ENCODE measurements around the gene MFN2.
"Not testable (repeated sequence)": the region's sequence is repeated elsewhere in the genome, so short reads cannot be mapped to it uniquely, and the experiment has no call there.

MFN2 gene

GRCh38 chr1:11997081-11997850 lies 17.0 kb downstream of the MFN2 start:
- in situ Hi-C loops (cut with HindIII; ENCODE audit: low sequenced_read_pairs), result no loop called here

DNA sequence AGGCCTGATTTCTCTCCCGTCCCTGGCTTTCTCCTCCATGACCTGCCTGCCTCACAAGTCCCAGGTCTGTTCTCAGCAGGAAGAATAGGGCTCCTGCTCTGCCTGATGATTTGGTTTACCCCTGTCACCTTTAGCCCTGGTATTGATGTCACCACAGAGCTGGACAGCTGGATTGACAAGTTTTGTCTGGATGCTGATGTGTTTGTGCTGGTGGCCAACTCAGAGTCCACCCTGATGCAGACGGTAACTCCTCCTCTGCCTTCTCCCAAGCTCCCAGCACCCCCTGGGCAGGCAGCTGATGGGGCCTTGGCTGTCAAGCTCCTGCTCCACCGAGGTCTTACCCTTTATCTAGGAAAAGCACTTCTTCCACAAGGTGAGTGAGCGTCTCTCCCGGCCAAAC lies 18.4 kb downstream of the MFN2 start:
- in situ Hi-C loops (cut with HindIII; ENCODE audit: low sequenced_read_pairs), result no loop called here

DNA sequence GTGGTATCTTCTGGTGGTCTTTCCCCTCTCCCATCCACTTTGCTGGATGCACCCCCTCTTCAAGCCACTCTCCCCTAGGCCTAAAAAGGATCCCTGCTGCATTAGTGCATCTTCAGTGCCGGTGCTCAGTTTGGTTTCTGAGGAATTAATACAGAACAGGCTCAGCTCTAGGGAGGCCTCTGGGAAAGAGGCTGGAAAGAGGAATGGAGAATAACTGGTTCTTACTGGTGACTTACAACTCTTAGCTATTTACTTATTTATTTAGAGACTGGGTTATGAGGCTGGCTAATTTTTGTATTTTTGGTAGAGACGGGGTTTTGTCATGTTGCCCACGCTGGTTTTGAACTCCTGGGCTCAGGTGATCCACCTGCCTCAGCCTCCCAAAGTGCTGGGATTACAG lies 19.0 kb downstream of the MFN2 start:
- in situ Hi-C loops (cut with HindIII; ENCODE audit: low sequenced_read_pairs), result no loop called here

GRCh38 chr1:12001249-12001917 lies 21.1 kb downstream of the MFN2 start:
- in situ Hi-C loops (cut with HindIII; ENCODE audit: low sequenced_read_pairs), result no loop called here

GRCh38 chr1:12001996-12002493 lies 21.8 kb downstream of the MFN2 start:
- in situ Hi-C loops (cut with HindIII; ENCODE audit: low sequenced_read_pairs), result no loop called here

DNA sequence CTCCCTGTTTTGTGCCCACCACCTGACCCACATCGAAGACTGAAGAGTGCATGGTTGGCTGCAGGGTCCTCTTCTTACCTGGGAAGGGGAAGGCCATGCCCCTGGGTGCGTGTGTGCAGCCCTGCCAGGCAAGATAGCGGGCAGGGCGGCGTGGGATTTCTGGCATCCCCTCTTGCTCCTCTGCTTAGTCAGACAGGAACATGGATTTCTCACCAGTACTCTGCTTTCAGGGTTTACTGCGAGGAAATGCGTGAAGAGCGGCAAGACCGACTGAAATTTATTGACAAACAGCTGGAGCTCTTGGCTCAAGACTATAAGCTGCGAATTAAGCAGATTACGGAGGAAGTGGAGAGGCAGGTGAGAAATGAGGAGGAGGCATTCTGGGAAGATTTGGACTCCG lies 23.5 kb downstream of the MFN2 start:
- in situ Hi-C loops (cut with HindIII; ENCODE audit: low sequenced_read_pairs), result no loop called here

DNA sequence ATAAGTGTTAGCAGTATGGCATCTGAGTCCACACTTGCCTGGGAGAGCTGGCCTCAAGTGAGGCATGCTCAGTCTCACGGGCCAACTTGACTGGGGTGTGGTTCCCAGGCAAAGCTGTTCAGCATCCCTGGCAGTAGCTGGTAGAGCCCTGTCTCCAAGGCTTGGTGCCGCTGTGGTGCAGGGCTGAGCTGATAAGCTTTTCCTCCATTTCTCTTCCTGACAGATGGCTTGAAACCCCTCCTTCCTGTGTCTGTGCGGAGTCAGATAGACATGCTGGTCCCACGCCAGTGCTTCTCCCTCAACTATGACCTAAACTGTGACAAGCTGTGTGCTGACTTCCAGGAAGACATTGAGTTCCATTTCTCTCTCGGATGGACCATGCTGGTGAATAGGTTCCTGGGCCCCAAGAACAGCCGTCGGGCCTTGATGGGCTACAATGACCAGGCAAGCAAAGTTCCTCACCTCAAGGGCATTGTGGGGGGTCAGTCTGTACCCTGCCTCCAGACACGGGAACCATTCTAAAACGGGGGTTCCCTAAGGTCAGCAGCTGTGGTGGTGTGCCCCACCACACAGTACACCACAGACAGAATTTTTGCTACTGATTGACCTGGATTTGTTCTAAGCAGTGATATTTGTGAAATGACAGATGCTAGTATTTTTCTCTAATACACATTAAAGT lies 25.4 kb downstream of the MFN2 start:
- in situ Hi-C loops (cut with HindIII; ENCODE audit: low sequenced_read_pairs), result no loop called here

DNA sequence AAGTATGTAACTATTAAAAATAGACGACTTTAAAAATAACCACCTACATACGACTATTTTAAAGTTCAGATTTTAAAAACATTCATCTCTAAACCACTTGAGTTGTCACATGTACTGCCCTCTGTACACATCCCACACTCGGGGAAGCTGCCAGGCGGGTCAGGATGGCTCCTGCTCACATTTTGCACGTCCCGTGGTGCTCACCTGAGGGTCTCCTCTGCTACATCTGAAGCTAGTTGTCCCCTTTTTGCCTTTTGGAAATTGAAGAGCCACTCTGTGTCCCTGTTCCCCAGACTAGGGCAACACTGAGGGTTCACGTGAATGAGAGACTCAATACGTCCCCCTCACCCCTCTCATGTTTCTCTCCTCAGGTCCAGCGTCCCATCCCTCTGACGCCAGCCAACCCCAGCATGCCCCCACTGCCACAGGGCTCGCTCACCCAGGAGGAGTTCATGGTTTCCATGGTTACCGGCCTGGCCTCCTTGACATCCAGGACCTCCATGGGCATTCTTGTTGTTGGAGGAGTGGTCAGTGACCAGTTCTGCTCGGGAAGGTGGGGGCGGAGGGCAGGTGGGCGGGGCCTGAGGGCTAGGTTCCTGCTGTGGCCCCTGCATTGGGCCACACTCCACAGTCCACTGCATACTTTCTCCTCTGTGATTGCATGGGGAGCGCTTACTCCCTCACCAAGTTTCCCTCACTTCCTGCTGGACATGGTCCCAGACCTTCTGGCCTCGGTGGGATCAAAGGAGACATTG lies 26.1 kb downstream of the MFN2 start:
- in situ Hi-C loops (cut with HindIII; ENCODE audit: low sequenced_read_pairs), result no loop called here

DNA sequence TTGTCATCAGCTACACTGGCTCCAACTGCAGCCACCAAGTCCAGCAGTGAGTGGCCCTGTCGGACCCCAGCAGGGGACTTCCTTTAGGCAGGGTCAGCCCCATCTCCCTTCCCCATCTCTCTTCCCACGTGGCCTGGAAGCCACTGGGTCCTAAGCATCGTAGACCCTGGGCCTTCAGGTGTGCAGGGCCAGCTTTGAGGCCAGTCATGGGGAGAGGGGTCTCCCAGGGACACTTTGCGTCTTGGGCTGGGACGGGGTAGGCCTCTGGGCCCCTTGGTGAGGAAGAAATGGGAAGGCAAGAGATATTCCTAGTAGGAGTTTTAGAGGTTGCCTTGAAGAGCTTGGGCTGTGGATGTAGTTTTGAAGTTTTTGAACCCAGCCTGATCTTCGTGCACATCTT lies 27.0 kb downstream of the MFN2 start:
- in situ Hi-C loops (cut with HindIII; ENCODE audit: low sequenced_read_pairs), result no loop called here

DNA sequence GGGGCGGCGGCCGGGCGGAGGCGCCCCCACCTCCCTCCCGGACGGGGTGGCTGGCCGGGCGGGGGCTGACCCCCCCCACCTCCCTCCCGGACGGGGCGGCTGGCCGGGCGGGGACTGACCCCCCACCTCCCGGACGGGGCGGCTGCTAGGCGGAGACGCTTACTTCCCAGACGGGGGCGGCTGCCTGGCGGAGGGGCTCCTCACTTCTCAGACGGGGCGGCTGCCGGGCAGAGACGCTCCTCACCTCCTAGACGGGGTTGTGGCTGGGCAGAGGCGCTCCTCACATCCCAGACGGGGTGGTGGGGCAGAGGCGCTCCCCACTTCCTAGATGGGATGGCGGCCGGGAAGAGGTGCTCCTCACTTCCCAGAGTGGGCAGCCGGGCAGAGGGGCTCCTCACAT lies 28.1 kb downstream of the MFN2 start:
- in situ Hi-C loops (cut with HindIII; ENCODE audit: low sequenced_read_pairs), result not testable (repeated sequence)

- in situ Hi-C loops (cut with HindIII; ENCODE audit: low sequenced_read_pairs), result no loop called here
Observed at GRCh38 chr1:12009318-12009947, 29.2 kb downstream of the MFN2 start.

DNA sequence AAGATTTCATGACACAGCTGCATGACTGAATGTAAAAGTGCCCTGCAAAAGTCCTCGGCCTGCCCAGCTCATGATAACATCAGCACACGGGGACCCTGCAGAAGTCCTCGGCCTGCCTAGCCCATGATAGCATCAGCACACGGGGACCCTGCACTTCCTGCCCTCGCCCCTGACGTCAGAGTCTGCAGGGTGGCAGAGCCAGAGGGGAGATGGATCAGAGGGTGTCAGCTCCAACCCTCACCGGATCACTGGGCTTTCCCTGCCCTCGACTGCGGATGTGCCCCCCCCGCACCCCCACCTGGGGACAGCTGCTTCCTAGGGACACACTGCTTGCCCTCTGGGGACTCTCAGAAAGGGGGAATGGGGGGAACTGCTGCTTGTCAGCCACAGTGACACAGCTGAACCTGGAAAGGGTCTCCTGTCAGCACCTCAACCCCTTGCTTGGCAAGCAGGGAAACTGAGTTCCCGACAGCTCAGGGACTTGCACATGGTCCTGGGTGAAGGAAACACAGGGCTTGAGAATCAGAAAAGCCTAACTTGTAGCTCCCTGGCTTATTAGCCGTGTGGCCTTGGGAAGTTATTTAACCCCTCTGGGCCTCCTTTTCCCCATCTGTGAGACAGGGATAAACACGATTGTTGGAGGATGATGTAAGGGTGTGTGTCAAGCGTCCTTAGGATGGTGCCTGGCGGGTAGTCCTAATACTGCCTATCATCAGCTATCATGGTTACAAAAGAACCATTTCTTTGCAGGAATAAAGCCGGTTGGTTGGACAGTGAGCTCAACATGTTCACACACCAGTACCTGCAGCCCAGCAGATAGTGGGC lies 30.7 kb downstream of the MFN2 start:
- in situ Hi-C loops (cut with HindIII; ENCODE audit: low sequenced_read_pairs), result no loop called here

DNA sequence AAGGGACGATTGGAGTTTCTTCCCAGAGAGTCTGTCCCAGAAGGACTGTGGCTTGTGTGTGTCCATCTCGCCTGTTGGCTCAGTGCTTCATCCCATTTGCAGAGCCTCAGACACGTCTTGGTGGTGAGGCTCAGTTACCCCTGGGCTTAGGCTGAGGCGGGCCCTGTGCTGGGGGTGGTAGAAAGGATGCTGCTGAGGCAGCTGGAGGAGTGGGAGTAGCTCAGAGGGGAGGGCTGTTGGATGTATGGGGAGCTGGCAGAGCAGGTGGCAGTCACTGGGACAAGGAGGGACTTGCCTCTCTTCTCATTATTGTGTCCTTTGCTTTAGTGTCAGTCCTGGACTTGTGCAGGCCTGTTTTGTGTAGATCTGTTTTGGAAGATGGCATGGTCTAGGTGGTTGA lies 31.8 kb downstream of the MFN2 start:
- in situ Hi-C loops (cut with HindIII; ENCODE audit: low sequenced_read_pairs), result no loop called here

GRCh38 chr1:12012560-12013316 lies 32.5 kb downstream of the MFN2 start:
- in situ Hi-C loops (cut with HindIII; ENCODE audit: low sequenced_read_pairs), result no loop called here

DNA sequence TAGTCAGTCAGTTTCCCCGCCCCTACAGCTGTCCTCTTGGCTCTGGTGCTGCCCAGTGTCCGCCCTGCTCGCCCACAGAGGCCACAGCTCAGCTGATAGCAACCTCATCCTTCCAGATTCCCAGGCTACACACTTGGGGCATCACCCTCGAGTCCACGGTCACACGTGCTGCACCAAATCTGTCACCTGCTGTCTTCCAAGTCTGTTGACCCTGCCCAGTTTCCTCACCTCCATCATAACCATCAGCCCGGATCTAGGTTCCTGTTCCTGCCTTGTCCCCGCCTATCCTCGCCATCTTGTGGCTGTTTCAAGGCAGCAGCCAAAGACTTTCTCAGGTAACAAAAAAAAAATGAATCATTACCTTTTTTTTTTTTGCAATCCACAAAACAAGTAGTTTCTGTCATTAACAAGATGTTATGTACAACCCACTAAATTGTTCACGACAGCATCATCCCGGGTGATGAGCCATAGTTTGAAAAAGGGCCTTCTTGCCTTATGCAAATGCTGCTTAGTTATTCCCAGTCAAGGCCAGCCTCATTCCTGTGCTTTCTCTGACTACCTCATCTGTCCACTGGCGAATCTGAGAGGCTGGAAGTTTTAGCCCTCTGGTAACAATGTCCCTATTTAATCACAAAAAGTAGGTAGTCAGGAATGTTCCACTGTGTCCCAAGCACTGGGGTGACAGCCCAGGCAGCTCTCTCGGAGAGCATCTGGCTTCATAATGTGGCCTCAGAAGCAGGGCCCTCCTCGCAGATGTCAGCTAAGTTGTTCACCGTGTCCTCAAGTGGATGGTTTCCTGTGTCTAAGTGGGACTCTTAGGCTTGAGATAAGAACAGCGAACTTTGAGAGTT lies 34.1 kb downstream of the MFN2 start:
- in situ Hi-C loops (cut with HindIII; ENCODE audit: low sequenced_read_pairs), result no loop called here

GRCh38 chr1:12015001-12015491 lies 34.8 kb downstream of the MFN2 start:
- in situ Hi-C loops (cut with HindIII; ENCODE audit: low sequenced_read_pairs), result no loop called here

GRCh38 chr1:12015499-12015898 lies 35.3 kb downstream of the MFN2 start:
- in situ Hi-C loops (cut with HindIII; ENCODE audit: low sequenced_read_pairs), result no loop called here

DNA sequence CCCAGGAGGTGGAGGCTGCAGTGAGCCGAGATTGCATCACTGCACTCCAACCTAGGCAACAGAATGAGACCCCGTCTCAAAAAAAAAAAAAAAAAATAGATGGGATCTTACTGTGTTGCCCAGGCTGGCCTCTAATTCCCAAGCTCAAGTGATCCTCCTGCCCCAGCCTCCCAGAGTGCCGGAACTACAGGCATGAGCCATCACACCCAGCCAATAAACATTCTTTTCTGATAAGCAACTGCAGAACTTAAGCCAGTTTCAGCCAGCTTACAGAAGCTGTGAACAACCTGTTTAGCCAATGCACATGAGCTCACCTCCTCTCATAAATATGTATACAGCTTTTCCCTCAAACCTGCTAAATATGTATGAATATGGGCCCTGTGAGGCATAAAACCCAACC lies 35.9 kb downstream of the MFN2 start:
- in situ Hi-C loops (cut with HindIII; ENCODE audit: low sequenced_read_pairs), result no loop called here

Measured in endothelial cell of hepatic sinusoid (primary cell).